Thoracic aorta (tissue), 2 donors: ENCODE data around the gene ZNF365. TPM values are rescaled to one million over a fixed set of nuclear protein-coding genes. Genes with fewer than 3 reads are reported as not detected.

Experiments
- ATAC-seq: fragments of 150-250 bp; one replicate; pipeline ENCODE4 v1.8.0; 2017; ENCODE audit warnings: low read depth; ENCODE audit not compliant: insufficient number of reproducible peaks, low FRiP score
- DNase-seq: peaks from one replicate; pipeline ENCODE4 v3.0.0-alpha.2; 2020; ENCODE audit warnings: low spot score
- H3K27ac ChIP-seq, 2 donors: fragments of 200-600 bp; sonication (generic); 1 replicate in 1 of 2; 2 replicates in 1 of 2; pipeline ENCODE4 v1.5.1; 2016; ENCODE audit warnings: mild to moderate bottlenecking in 2 of 2, moderate library complexity in 2 of 2
- H3K27me3 ChIP-seq: fragments of 200-600 bp; sonication (generic); replicated peaks from 2 replicates; pipeline ENCODE4 v1.6.0; 2016; ENCODE audit warnings: mild to moderate bottlenecking; ENCODE audit not compliant: insufficient read depth
- H3K36me3 ChIP-seq: fragments of 200-600 bp; sonication (generic); one replicate; pipeline ENCODE4 v1.5.1; 2016
- H3K4me1 ChIP-seq, 2 donors: fragments of 200-600 bp; sonication (generic); 1 replicate in 1 of 2; 2 replicates in 1 of 2; pipeline versions ENCODE4 v1.5.1 to v1.6.0; 2016; ENCODE audit warnings: low read depth in 2 of 2, mild to moderate bottlenecking in 1 of 2; ENCODE audit not compliant: control insufficient read depth in 1 of 2
- H3K4me3 ChIP-seq: fragments of 200-600 bp; sonication (generic); 2 replicates; pipeline ENCODE4 v1.5.1; 2016; ENCODE audit warnings: mild to moderate bottlenecking
- H3K9me3 ChIP-seq: fragments of 200-600 bp; sonication (generic); 2 replicates; pipeline ENCODE4 v1.5.1; 2016
- CTCF ChIP-seq: fragments of 200-600 bp; sonication (generic); IDR thresholded peaks from one replicate; pipeline ENCODE4 v1.5.1; 2019; ENCODE audit warnings: antibody characterized with exemption
- total RNA-seq, 2 donors: library from RNA; depleted of rRNA; stranded (reverse); fragments of >200 nt; gene quantifications; one replicate each; pipeline versions ENCODE4 v1.1.0 to v1.2.3, GENCODE V29; 2016

The ZNF365 gene
- total RNA-seq: 1 to 10 TPM; 2.2 to 6.4 TPM

- peak within 1 kb of the TSS; percentile 48 to 71 for H3K27ac ChIP-seq
- TF ChIP-seq CTCF: no peak
- H3K4me3 ChIP-seq: peak within 1 kb of the TSS; percentile 85
- peak; percentile 26 for ATAC-seq
- no peaks in the 10 kb centered on the region for H3K36me3 ChIP-seq
- peaks cover 4 to 5% of the 10 kb centered on the region in 2 donors for H3K4me1 ChIP-seq
- no peak for DNase-seq
- no peaks in the 10 kb centered on the region for H3K27me3 ChIP-seq
- H3K9me3 ChIP-seq: no peaks in the 10 kb centered on the region
Measured at GRCh38 chr10:62373995-62374861, at the start of gene ZNF365. ZNF365 (plus strand) TSS chr10:62374369; CDS start chr10:62376194, 1,825 bp downstream.

GRCh38 chr10:62326176-62326575 lies 48.0 kb upstream of the ZNF365 start:
- Histone ChIP-seq H3K27ac (no peak overlapping the region), H3K4me1 (no peaks in the 10 kb centered on the region), H3K27me3 (no peaks in the 10 kb centered on the region), H3K36me3 (no peaks in the 10 kb centered on the region), H3K4me3 (no peak overlapping the region), H3K9me3 (no peaks in the 10 kb centered on the region)
- no peak for TF ChIP-seq CTCF
- ATAC-seq (no peak), DNase-seq (no peak)

GRCh38 chr10:62327885-62328284 lies 46.3 kb upstream of the ZNF365 start:
- Histone ChIP-seq H3K9me3 (no peaks in the 10 kb centered on the region), H3K27ac (no peak overlapping the region), H3K27me3 (no peaks in the 10 kb centered on the region), H3K4me3 (no peak overlapping the region), H3K36me3 (no peaks in the 10 kb centered on the region), H3K4me1 (no peaks in the 10 kb centered on the region)
- ATAC-seq: no peak
- no peak for DNase-seq
- no peak for TF ChIP-seq CTCF

GRCh38 chr10:62330213-62330612 lies 44.0 kb upstream of the ZNF365 start:
- no peaks in the 10 kb centered on the region for H3K36me3 ChIP-seq
- H3K4me3 ChIP-seq: no peak overlapping the region
- no peaks in the 10 kb centered on the region for H3K9me3 ChIP-seq
- H3K27ac ChIP-seq: no peak overlapping the region
- H3K27me3 ChIP-seq: no peaks in the 10 kb centered on the region
- H3K4me1 ChIP-seq: no peaks in the 10 kb centered on the region
- TF ChIP-seq CTCF: no peak
- DNase-seq: no peak
- ATAC-seq: no peak

- Histone ChIP-seq H3K27me3 (no peaks in the 10 kb centered on the region), H3K4me1 (no peaks in the 10 kb centered on the region), H3K27ac (no peak overlapping the region), H3K36me3 (no peaks in the 10 kb centered on the region), H3K9me3 (no peaks in the 10 kb centered on the region), H3K4me3 (no peak overlapping the region)
- no peak for ATAC-seq
- DNase-seq: no peak
- no peak for TF ChIP-seq CTCF
Measured at GRCh38 chr10:62332406-62332805, 41.8 kb upstream of the ZNF365 start.
